GM21447 (cell line): ENCODE data around the gene DIAPH2.
A peak's percentile ranks its signal among the peaks of the same experiment; 100 is the strongest.

ENCODE experiments used
- ATAC-seq: cut with Tn5 transposase; IDR thresholded peaks from one replicate; pipeline ENCODE4 v1.9.1; 2021; ENCODE audit not compliant: unreplicated experiment

The DIAPH2 gene

GRCh38 chrX:97030947-97031346, 346.3 kb downstream of the DIAPH2 start:
- ATAC-seq = no peak

DNA sequence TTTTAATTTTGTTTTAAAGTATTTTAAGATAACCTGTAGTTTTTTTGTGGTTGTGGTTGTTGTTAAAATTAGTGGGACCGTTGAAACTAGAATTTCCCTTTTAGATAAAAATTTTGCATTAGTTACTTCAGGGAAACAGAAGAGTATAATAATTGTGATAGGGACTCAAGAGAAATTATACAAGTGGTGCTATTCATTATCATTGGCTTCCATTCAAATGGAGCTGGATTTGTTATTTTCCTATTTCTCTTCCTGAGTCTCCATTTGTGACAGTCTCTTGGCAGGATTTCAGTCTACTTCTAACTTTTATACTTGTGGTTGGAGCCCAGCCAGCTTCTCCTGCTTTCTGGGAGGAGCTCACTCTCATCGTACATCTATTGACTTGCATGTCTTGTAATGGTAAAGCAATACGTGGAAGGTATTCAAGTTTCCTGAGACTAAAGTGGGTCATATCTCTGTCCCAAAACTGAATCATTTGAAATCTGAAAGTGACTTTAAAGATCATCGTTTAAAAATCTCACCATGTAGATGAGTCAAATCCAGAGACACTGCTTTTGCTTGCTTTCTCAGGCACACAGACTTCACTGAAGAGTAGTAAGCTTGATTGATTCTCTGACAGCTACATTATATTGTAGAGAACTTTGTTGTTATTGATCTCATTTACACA, 354.9 kb downstream of the DIAPH2 start:
- ATAC-seq = peak; percentile 88

DNA sequence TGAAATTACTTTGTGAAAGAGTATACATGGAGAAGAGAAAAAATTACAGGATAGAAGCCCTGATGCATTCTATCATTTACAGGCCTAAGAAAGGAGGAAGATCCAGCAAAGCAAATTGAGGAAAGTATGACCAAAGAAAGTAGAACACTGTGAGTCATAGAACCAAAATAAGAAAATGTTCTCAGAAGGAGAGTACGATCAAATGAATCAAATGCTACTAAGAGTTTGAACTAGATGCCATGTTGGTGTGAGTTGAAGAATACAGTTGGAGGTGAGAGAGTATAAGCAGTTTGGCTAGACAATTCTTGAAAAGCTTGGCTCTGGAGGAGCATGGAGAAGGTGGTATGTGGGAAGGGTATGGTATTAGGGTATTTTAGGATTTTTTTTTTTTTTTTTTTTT, 360.8 kb downstream of the DIAPH2 start:
- ATAC-seq = no peak

GRCh38 chrX:97046867-97047266, 362.2 kb downstream of the DIAPH2 start:
- no peak for ATAC-seq

DNA sequence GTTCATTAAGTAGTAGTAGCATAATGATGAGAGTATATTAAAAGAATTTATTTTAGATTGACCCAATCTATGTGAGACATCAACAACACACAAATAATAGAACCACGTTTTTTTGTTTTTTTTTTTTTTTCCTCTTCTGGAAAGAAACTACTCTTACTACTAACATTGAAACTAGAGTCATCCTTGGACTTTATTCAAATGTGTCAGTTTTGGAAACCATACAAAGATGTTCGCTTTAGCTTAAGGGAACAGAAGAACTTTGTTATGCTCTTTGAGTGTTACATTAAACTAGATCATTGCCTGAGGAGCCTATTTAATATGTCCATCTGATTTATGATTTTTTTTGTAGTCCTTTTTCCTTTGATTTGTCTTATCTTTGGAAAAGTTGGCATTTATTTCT, 365.8 kb downstream of the DIAPH2 start:
- no peak for ATAC-seq

- no peak for ATAC-seq
These were observed 372.8 kb downstream of the DIAPH2 start for GRCh38 chrX:97057349-97057909.

- no peak for ATAC-seq
These were observed 375.4 kb downstream of the DIAPH2 start for GRCh38 chrX:97060020-97060419.

GRCh38 chrX:97065066-97065465, 380.4 kb downstream of the DIAPH2 start:
- no peak for ATAC-seq

DNA sequence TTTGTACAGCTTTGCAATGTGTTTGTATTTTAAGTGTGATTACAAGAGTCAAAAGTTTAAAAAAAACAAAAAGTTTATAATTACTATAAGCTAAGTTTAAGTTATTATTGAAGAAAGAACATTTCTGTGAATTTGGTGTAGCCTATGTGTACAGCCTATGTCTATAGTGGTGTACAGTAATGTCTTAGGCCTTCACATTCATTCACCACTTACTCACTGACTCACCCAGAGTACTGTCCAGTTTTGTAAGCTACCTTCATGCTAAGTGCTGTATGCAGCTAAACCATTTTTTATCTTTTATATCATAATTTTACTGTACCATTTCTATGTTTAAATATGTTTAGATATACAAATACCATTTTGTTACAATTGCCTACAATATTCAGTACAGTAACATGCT, 381.3 kb downstream of the DIAPH2 start:
- no peak for ATAC-seq

- ATAC-seq = no peak
These were observed 381.7 kb downstream of the DIAPH2 start for GRCh38 chrX:97066381-97066780.

GRCh38 chrX:97070346-97070745, 385.7 kb downstream of the DIAPH2 start:
- no peak for ATAC-seq

GRCh38 chrX:97074400-97074799, 389.8 kb downstream of the DIAPH2 start:
- ATAC-seq = no peak

- ATAC-seq = no peak
These were observed 404.5 kb downstream of the DIAPH2 start for GRCh38 chrX:97089116-97089515.

DNA sequence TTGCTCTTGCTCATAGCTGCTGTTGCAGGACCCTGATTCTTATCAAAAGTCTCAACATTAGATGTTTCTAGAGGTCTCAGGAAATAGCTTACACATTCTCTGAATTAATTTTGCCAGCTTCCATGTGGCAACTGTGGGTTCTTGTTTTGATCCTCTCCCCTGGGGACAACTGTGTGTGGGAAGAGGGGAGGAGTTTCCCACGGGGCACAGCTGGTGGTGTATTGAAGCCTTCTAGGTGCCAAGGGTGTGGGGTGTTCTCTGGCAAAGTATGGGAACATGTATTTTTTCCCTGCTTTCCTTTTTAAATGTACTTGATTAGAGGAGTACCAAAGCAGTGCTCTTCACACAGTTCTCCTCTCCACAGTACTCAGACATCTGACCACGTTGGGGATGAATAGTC, 411.7 kb downstream of the DIAPH2 start:
- ATAC-seq = no peak

- ATAC-seq = no peak
These were observed 418.3 kb downstream of the DIAPH2 start for GRCh38 chrX:97102938-97103337.

DNA sequence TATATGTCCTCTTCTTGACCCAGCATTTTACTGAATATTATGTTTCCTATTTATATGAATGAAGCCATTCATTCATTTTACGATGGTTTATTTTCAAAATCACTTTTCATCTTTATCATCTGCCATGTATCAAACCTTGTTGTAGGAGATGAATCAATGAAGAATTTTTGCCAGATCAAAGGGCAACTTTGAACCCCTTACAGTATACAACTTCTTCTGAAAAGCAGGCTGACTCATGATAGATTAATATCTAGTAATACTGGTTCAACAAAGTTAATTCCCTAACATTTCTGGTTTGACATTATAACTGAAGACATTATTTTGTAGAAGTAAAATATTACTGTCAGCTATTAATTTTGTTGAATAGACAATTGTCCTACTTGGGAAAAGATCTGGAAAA, 425.1 kb downstream of the DIAPH2 start:
- ATAC-seq = no peak

- no peak for ATAC-seq
These were observed 432.9 kb downstream of the DIAPH2 start for GRCh38 chrX:97117572-97117971.

DNA sequence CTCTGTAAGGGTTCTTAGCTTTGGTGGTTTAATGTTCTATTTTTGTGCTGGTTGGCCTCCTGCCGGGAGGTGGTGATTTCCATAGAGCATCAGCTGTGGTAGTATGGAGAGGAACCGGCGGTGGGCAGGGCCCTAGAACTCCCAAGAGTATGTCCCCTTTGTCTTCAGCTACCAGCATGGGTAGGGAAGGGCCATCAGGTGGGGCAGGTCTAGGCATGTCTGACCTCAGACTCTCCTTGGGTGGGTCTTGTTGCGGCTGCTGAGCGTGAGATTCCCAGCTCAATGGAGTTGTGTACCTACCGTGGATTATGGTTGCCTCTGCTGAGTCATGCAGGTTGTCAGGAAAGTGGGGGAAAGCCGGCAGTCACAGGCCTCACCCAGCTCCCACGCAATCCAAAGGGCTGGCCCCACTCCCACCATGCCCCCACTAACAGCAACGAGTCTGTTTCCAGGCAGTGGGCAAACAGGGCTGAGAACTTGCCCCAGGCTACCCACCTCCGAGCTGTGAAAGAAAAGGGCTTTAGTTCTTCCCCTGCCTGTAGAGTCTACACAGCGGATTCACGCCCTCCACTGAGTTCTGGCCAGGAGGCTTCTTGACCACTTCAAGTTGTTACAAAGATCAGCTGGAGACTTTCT, 434.9 kb downstream of the DIAPH2 start:
- no peak for ATAC-seq

DNA sequence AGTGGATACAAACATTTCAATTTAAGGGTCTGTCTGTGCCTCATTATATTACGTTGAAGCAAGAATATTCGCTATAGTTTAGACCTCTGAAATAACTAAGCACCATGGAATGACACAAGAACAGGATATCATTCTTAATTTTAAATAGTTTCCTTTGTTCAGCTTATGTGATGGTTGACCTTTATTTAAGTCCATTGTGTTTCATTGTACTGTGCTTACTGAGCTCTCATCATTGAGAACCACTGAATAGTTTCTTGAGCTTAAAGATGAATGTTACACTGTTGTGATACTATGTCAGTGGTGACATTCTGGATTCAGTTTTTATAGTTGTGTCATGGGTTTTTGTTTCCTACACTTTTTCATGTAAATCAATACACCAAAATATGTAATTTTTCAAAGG, 438.4 kb downstream of the DIAPH2 start:
- no peak for ATAC-seq

DNA sequence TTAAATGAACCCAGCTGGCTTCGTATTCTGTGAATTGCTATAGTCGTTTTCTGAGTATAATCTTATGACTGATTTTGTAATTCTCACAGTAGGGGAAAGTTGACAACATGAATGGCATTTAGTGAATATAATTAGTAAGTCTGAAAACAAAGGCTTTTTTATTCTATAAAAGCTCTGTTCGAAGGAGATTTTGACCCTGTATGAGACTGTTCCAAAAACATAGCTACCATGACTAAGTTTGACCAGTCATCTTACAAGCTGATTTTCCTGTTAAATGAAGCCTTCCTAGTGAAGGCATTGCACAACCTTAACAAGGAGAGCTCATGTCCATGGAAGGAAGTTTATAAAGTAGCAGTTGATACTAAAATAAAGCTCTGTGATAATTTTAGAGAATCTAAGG, 441.4 kb downstream of the DIAPH2 start:
- no peak for ATAC-seq

DNA sequence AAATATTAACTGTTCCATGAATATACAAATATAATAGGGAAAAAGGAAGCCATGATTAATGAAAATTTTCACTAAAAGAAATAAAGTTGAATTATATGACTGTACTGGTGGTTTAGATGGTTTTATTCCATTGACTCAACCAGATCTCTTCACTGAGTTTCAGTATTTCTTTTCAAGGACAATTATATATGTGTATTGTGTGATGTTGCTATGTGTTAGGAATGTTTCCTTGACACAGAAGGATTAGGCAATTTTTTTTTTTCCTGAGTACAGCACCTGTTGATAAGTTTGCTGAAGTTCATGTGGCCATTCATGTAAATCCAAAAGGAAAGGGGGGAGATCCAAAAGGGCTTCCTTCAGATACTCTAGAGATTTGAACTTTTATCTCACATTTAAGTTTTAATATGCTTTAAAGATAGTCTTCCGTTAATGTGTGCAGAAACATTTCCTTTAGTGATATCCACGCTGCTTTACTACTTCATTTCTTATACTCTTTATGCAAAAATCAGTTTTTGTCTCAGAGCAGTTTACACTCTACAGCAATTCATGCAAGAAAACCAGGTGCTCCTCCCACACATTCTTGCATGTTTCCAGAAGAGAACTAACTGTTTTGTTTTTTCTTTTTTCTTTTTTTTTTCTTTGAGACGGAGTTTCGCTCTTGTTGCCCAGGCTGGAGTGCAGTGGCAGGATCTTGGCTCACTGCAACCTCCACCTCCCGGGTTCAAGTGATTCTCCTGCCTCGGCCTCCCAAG, 448.2 kb downstream of the DIAPH2 start:
- ATAC-seq = peak; percentile 66

DNA sequence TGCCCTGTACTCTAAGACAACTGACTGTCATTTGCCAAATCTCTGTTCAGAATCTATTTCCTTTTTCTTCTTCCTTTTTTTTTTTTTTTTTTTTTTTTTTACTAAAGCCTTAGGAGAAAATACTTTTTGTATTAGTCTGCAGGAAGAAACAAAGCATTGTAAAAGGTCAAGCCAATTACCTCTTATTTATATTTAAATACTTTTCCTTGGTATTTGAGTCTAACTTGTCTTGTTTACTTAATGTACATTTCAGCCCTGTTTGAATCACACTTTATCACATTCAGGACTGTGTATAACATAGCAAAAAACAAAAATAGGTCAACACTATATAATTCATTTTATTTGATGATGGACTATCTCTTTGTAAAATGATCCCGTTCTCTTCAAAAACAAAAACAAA, 461.3 kb downstream of the DIAPH2 start:
- no peak for ATAC-seq
